Kidney (tissue), 14 donors: Measurements from ENCODE around the gene CHERP. TPM values are rescaled to one million over a fixed set of nuclear protein-coding genes. Genes with fewer than 3 reads are reported as not detected.

Experiments
- DNase-seq, 5 donors: peaks; one replicate each; pipeline ENCODE4 v3.0.0-alpha.2; 2013 to 2020
- FAIRE-seq: peaks from 2 replicates; lab custom pipeline; 2012; peaks lifted over from hg19 to GRCh38; lab: Jason Lieb, UNC
- H3K27ac ChIP-seq, 2 donors: one replicate each; pipeline ENCODE4 v1.7.0; 2013; ENCODE audit warnings: low read depth in 2 of 2, low read length in 2 of 2, inconsistent platforms in 1 of 2
- H3K27me3 ChIP-seq: one replicate; pipeline ENCODE4 v1.7.1; 2013; ENCODE audit warnings: low read length, inconsistent platforms; ENCODE audit not compliant: control insufficient read depth, insufficient read depth
- H3K36me3 ChIP-seq, 3 donors: one replicate each; pipeline versions ENCODE4 v1.7.0 to v1.7.1; 2013; ENCODE audit warnings: low read length in 3 of 3, control low read depth in 1 of 3, inconsistent platforms in 1 of 3; ENCODE audit not compliant: insufficient read depth in 3 of 3, control insufficient read depth in 2 of 3
- H3K4me1 ChIP-seq, 3 donors: one replicate each; pipeline versions ENCODE4 v1.7.0 to v1.7.1; 2013; ENCODE audit warnings: low read length in 3 of 3, inconsistent platforms in 1 of 3, low read depth in 1 of 3; ENCODE audit not compliant: control insufficient read depth in 2 of 3, insufficient read depth in 2 of 3
- H3K4me3 ChIP-seq, 3 donors: one replicate each; pipeline versions ENCODE4 v1.7.0 to v1.8.1; 2013; ENCODE audit warnings: low read length in 3 of 3, control low read depth in 1 of 3, inconsistent platforms in 1 of 3
- H3K9ac ChIP-seq, 3 donors: one replicate each; pipeline versions ENCODE4 v1.7.0 to v1.7.1; 2013; ENCODE audit warnings: low read length in 3 of 3, control low read depth in 1 of 3, inconsistent platforms in 1 of 3
- H3K9me3 ChIP-seq, 3 donors: one replicate each; pipeline versions ENCODE4 v1.7.0 to v1.7.1; 2013; ENCODE audit warnings: low read length in 3 of 3, control low read depth in 1 of 3, inconsistent platforms in 1 of 3; ENCODE audit not compliant: control insufficient read depth in 2 of 3, insufficient read depth in 1 of 3
- CTCF ChIP-seq: IDR thresholded peaks from 3 replicates; pipeline ENCODE4 v1.5.1; 2012; ENCODE audit warnings: mild to moderate bottlenecking, moderate library complexity, borderline replicate concordance; ENCODE audit not compliant: insufficient read depth; ENCODE audit errors: extremely low read depth
- intact Hi-C: fragments of 100-400 bp; cut with DNase I; formaldehyde crosslinking; loops from one replicate; pipeline ENCODE4 v1.11.1; 2022
- polyA plus RNA-seq: library from polyadenylated mRNA; stranded (reverse); fragments of 350-450 nt; fragmentation: Illumina TruSeq; extraction: RNeasy Lipid Tissue Mini Kit (QIAGEN cat#74804); gene quantifications from one replicate; pipeline ENCODE4 v1.2.3, GENCODE V29; 2014; ENCODE audit warnings: low read depth, low replicate concordance; ENCODE audit not compliant: insufficient read depth
- total RNA-seq: library from RNA; stranded (reverse); fragmentation: NEBNext Ultra II Directional; extraction: Animal tissue kit (Norgen Biotek cat#: 25700); gene quantifications from one replicate; pipeline ENCODE4 v1.2.1, GENCODE V29; 2021
- donor health status: control.
- donor health status: control.
- donor health status: control.
- donor health status: control.
- donor health status: control.
- donor health status: DM: yes; HTN: yes; CAD: no.
- donor health status: Normal renal cell carcinoma (clear cell type).

CHERP gene
- total and polyA plus RNA-seq, 2 donors from 2014 or later = 14.6 to 37.2 TPM

DNA sequence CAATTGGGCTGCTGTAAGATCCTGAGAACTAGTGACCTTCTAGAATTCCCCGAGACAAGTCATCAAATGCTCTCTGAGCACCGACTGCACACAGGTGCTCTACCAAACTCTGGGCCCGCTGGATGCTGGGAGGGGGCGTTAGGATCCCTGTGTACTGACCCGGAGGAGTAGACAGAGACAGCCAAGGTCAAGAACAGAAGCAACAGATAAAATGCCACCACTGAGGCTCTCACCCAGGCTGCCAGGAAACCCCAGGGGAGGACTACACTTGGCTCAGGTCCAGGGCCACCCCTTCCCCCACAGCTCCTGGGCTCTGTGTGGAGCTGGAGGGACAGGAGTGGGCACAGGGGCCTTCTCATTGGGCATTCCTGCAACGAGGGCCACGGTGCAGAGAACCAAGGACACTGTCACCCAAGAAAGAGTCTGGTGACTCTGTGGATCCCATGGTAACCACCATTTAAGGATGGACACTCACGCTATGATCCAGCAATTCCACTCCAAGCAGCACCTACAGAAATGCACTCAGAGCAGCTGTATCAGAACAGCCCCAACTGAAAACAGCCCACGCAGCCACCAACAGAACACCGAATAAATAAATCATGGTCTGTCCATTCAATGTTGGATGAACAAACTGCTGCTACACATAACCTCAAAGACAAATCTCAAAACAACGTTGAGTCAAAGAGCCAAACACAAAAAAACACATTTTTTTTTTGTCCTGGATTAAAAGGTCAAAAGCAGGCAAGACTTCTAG is 46.8 kb upstream of the CHERP start:
- intact Hi-C loops = no loop called here
- Histone ChIP-seq H3K27ac (no peak overlapping the region), H3K9me3 (no peaks in the 10 kb centered on the region), H3K9ac (no peak overlapping the region), H3K4me1 (peaks cover 0 to 60% (median 31%) of the 10 kb centered on the region in 3 donors), H3K36me3 (no peaks in the 10 kb centered on the region), H3K4me3 (no peak overlapping the region), H3K27me3 (no peaks in the 10 kb centered on the region)
- FAIRE-seq (no peak), DNase-seq (no peak)
- TF ChIP-seq CTCF = no peak

DNA sequence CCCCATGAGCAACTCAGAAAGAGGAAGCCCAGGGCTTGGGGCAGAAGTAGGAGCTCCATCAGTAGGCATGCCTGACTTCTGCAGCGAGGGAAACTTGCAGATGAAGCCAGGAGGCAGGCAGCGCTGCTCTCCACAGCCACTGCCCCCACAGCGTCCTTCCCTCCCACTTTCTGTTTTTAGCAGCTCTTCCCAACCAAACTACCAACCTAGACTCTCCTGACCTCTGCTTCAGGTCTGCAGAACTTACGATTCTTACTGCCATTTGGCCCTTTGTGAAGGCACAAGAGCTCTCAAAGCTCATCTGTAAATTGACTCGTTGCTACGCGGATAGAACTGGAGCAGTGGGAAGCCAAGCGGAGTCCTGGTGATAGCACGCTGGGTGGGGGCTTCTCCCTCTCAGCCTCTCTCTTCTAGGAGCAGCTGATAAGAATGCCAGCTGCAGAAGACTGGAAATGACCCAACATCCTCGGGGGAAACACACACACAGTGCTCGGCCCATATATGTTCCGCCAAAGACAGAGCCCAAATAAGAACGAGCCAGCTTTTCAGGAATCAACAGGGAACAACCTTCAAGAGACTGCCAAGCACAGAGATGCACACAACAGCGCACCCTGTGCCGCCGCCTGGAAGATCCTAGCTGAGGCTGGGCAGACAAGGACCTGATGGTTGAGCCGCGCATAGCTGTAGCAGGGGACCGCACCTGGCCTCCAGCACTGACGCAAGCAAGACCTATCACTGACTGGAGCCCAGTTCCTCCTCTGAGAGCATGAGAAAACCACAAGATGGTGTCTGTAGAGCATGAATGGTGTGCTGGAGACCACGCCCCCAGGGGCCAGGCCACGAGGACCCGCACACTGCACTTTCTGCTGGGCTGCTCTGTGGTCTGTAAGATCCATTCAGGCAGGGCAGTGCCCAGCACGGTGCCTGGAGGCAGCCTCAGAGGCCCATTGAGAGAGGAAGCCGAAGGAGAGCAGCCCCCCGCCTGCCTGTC is 45.9 kb upstream of the CHERP start:
- TF ChIP-seq CTCF = no peak
- H3K9me3 ChIP-seq = no peaks in the 10 kb centered on the region
- FAIRE-seq (no peak), DNase-seq (no peak)
- H3K4me1 ChIP-seq = peaks cover 0 to 63% (median 31%) of the 10 kb centered on the region in 3 donors
- no peaks in the 10 kb centered on the region for H3K27me3 ChIP-seq
- no peak overlapping the region for H3K4me3 ChIP-seq
- H3K36me3 ChIP-seq = no peaks in the 10 kb centered on the region
- H3K9ac ChIP-seq = no peak overlapping the region
- H3K27ac ChIP-seq = no peak overlapping the region
- intact Hi-C loops = no loop called here

DNA sequence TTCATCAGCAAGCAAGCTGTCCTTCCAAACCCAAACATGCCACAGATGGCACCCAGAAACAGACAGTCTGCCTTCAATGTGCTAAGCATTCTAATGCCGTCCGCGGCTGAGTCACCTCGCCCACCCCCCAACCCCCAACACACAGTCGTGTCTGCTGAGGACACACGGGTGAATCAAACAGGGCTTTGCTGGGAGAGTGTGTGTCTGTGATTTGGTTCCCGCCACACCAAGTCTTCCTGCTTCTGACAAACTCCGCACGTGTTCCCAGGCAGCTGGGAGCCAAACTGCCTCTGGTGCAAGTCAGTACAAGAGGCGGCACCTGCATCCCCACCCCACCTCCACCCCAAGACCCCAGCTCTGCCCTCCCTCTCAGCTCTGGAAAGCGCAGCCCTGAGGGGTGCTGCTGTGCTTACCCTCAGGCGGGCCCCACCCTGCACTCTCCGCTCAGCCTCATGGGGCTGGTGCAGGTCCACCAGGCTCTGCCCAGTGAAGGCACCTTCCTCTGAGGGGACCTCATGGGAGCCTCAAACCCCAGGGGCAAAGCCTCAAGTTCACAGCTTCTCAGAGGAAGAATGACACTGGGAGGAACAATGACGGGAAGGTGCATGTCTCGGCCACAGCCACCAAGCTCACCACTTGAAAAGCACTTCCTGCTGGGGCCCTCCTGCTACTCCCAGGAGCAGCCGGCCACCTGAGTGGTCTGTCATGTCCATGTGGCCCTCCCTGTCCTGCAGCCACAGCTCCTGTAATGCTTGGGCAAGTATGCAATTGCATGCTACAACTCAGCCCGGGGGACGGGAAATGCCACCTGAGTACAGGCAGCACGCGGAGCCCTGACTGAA is 45.0 kb upstream of the CHERP start:
- H3K4me1 ChIP-seq = peaks cover 0 to 70% (median 30%) of the 10 kb centered on the region in 3 donors
- H3K4me3 ChIP-seq = no peak overlapping the region
- H3K36me3 ChIP-seq = no peaks in the 10 kb centered on the region
- H3K9ac ChIP-seq = no peak overlapping the region
- H3K27me3 ChIP-seq = no peaks in the 10 kb centered on the region
- DNase-seq = peak in 4 of 5 donors; percentile 58 to 81 (median 68)
- H3K27ac ChIP-seq = no peak overlapping the region
- TF ChIP-seq CTCF = no peak
- intact Hi-C loops = no loop called here
- no peaks in the 10 kb centered on the region for H3K9me3 ChIP-seq
- no peak for FAIRE-seq
